Activated gamma-delta T cell treated with Interleukin-2 at 50 U/mL for 16 hours (primary cell): Measurements from ENCODE around the gene HOXD11.

Experiments
- DNase-seq: peaks from one replicate; pipeline ENCODE4 v3.0.0-alpha.2; 2020

The HOXD11 gene

DNA sequence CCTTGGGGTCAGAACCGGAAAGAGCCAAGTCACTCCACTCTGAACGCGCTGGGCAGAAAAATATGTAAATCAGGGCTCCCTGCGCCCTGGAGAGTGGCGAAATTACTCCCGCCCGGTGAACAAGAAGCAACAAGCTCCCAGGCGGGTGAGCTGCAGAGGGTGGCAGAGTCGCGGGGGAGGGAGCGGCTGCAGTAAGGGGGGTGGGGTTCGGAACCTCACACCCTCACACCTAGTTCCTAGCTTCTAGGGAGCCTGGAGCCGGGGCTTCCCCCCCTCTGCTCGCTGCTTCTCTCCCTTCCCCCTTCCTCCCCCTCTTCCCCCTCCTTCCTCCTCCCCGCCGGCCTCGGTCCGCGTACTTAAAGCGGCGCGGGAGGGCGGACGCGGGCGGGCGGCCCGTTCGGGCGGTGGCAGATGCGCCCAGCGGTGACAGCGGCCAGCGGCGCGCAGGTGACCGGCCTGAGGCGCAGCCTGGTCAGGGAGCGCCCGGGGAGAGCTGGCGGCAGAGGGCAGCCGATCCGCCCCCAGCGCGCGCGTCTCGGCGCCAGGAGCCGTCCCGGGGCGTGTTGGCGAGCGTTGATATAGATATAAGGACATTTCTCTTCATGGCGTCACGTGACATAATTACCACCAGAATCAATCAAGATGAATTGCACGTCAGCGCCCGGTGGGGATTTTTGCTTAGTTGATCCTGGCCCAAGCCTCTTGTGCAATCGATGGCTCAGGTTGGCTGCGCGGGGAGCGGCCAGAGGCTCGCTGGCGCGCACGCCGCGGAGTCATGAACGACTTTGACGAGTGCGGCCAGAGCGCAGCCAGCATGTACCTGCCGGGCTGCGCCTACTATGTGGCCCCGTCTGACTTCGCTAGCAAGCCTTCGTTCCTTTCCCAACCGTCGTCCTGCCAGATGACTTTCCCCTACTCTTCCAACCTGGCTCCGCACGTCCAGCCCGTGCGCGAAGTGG lies at the start of gene HOXD11:
Gene HOXD11, plus strand, starts transcription at position 700 of the 959 bp plus-strand sequence. Its CDS starts 76 bp downstream, at position 776.
- no peak for DNase-seq

DNA sequence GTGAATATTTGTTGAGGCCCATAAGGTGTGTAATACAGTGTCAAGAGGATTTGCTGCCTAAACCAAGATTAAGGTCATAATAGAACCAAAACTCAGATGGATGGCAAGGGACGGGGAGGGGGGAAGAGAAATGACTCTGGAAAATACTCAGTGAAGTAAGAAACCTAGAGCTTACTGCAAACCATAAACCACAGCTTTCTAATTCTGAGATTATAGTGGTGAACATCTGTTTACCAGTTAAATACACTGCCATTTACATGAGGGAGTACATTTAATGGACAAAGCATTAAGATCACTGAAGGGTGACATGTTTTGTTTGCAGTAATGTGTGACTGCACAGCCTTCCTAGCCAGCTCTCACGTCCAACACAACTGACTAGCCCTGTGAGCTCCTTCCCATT lies 43.1 kb upstream of the HOXD11 start:
- DNase-seq = no peak

DNA sequence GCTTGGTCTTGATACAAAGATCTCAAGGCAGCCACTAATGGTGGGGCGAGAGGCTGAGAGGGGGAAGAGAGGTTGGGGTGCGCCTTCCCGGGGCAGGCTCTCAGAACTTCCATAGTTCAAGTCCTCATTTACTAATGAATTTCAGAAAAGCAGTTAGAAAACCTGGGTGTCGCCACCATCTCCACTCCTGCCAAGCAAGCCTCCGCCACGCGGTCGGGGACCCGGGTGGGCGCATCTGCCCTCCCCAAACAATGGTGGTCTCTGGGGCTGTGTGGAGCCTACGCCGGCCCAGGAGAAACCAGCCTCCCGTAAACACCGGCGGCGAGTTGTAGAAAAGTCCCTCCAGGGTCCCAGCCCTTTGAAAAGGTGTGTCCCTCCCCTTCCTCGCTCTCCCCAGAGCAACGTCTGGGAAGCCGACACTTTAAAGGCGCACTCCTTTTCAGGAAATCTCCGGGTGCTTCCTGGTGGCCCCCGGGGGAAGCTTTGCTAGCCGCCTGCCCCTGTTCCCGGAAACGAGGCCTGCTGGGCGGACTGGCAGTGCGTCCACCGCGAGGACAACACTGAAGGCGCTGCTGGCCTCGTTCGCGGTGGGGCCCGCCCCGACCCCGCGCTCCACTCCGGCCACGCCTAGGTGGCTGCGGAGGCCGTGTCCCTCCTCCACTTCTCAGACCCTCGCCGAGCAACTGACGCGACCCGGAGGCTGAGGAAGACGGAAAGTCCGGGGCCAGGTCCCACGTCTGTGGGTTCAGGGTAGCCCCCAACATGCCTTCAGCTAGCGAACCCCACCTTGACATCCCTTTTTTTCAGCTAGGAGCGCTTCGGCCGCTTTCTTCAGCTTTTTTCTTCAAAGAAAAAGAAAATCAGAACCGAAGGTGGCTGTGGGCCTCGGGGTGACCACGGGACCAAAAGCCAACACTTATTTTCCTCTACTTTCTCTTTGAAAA lies 40.2 kb upstream of the HOXD11 start:
- no peak for DNase-seq

DNA sequence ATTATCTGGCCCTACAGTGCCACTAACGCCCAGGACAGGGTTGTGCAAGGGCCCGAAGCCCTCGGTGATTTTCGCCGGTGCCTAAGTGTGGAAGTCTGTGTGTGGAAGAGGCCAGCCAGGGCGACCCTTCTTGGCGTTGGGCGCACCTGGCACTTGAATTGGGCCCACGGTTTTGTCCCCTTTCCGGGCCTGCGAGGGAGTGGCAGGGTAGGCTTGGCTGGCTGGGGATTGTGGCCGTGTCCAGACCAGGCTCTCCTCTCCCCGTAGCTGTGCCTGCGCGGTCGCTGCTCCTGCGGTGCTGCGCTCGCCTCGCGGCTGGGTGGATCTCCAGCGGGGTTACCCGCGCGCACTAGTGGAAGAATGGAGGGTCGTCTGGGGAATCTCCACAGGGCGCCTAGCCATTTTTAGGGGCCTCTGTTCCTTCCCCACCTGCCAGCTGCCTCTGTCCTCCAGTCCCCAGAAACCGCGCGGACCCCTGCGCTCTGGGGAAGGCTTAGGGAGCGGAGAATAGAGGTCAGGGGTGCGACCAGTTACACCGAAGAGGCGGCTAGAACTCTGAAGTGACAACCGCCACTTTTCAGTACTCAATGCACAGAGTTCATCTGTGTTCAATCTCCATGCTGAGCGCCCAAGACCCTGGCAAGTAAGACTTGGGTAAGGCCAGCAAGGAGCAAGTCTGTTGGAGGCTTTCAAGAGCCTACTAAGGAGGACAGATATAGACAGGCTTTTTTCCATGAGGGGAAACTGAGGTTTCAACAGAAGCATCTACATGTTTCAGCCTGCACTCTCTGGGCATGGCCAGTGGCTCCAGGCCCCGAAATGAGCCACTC lies 39.3 kb upstream of the HOXD11 start:
- DNase-seq = no peak

DNA sequence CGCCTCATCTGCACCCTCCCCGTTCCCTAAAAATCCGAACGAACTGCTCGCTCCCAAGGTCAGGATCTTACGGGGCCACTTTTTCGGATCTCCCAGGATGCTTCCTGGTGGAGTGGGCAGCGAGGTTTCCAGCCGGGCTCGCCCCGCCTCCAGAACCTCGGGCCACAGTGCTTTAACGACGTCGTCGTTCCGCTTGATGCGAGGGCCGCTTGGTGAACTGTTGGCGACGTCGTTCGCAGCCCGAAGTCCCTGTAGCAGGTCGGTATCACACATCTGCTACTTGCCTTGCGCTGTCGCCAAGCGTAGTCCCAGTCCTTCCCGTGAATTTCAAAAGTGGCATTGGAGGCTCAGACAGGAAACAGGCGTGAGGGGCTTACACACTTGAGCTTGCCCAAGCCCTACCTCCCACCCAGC lies 38.7 kb upstream of the HOXD11 start:
- no peak for DNase-seq

DNA sequence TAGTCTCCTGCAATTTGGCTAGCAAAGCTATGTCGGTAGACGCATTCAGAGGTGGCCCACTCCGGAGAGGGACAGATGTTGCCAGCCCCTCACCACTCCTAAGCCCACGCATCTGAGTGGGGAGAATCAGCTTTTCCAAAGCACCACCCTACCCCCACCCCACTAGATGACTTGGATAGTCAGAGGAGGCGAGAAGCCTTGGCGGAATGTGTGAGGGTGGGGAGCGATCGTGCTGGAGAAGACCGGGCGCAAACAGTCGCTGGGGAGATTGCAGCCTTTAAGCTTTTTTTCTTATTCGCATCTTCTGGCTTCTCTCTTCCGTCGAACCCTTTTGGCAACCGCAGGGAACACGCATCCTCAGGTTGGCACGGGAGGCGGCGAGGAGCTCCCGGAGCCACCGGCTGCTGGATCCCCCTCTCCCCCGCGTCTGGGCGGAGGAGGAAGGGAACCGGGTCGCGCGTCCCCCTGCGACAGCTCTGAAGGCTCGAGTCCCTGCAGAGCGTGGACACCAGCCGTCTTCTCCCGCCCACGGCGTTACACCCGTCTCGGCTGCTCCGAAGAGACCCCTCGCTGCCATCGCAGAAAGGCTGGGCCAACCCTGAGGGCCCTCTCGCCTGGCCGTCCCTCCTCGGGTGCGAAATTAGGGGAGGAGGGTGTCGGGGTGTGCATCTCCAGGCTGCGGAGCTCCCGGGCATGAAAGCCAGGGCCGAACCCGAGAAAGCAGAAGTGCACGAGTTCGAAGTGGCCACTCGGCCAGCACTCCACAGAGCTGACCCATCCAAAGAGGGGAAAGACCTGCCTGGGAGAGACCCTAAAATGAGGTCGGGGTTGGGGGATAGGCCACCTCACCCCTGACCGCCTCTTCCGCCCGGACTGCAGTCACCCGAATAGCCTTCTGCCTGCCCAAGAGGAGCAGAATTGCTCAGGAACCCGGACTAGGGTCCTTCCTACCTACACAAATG lies 35.5 kb upstream of the HOXD11 start:
- DNase-seq = no peak

DNA sequence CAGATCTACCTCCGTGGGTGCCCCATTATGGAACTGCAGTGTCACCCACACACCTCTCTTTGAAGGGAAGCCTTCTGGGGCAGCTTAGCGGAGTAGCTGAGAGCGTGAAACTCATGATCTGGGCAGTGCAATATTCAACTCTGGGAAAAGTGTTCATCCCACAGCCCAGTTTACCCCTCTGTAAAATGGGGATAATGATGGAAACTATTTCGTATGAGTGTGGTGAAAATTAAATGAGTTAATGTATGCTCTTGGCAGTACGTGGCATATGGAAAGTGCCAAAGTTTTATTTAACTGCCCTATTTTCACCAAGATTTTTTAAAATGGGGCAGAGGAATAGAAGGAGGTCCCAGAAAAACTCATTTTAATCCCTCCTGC lies 34.8 kb upstream of the HOXD11 start:
- DNase-seq = no peak

DNA sequence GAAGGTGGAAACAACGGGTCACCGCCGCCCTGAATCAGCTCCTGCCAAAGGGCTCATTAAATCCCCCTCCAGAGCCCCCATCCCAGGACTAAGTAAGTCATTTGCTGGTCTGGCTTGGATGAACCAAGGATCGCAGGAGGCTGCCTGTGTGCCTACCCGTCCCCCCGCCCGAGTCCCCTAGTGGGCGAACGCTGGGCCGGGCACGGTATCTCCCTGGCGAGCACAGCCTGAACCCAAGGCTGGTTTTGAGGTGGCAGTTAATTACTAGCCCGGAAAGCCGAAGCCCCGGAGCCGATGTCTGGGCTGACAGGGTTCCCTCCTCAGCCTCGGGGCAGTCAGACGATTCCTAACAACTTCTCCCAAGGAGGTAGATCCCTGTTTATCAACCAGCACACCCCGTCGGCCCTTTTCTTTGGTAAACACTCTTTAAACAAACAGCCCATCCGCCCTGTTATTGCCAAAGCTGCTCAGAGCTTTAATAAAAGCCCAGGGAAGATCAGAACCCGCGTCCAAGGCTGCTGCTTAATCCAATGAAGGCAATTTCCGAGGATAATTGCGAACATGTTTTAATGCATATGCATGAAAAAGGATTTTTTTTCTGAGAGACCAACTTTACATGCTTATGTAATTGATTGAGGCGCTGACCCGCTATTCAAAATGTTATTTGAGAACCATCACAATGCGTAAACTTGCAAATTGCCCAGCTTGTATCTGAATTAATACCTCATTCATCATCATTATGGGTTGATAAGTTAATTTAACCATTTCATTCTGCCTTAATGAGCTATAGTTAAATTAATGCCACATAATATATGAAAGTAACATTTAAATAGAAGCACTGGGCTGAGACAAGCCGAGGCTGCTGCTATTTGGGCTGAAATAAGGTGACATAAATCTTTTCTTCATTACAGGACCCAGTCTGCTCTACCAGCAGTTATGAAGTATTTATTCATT lies 33.9 kb upstream of the HOXD11 start:
- DNase-seq = no peak

DNA sequence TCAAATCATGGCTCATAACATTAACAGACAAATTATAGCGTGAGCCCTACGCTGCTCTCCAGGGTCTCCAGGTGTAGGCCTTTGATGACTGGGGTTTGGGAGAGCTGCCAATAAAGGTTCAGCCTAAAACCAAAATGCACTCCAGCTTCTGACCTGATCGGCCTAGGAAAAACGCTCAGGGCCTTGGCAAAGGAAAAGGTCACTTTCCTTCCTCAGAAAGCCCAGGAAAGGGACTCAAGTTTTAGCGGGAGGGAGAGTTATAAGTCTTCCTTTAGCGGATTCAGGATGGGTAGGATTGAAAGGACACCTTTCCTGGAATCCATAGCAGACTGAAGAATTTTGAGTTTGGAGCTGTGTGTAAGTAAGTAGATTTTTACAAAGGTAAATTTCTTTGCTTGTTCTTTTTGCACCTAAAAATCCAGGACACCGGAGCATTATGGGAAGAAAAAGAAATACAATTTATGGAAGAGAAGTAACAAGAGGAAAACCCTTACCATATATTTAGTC lies 32.1 kb upstream of the HOXD11 start:
- no peak for DNase-seq

DNA sequence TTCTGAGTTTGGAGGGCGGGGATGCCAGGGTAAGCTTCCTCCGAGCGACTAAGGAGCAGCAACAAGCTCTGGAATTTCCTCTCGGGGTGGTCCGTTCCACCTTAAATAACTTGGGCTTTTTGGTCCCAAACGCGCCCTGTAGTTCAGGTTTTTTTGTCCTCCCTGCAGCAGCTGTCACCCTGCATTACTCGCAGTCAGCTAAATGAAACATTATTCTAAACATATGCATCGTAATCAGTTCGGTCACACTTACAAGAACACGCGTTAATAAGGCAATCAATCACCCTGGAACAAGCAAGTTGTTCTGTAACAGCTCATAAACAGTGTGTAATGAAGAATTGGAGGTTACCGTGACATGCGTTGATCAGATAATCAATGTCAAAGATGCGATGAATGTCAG lies 31.6 kb upstream of the HOXD11 start:
- no peak for DNase-seq

DNA sequence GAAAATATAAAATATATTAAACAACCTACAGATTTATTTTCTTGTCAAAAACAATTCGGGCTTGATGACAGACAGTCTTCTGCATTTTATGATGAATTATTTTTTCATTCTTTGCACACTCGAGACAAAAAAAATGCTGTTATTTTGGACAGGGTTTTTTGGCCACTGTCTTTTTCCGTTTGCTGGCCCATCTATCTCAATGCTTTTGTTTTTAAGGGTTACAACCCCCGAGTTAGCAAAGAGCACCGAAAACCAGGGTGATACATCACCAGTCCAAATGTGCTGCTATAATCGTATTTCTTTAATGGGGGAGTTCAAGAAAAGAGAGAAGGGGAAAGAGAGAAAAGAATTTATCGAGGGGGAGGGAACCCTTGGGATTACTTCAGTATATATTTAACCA lies 31.0 kb upstream of the HOXD11 start:
- DNase-seq = no peak

DNA sequence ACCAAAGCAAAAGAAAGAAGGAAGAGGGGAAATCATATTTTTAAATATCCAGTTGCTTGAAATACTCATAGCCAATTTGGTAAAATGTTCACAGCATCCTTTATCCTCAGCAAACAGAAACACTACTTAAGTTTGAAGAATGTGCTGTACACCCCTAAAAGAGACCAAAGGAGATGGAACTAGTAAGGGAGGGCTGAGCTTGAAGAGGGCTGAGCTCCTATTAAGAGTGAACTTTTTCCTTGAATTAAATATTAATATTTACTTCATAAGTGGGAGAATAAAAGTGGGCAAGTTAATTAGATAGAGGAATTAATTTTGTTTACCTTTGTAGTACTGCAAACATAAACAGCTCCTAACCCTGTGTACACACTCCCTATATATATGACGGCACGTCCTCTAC lies 30.3 kb upstream of the HOXD11 start:
- DNase-seq = no peak

DNA sequence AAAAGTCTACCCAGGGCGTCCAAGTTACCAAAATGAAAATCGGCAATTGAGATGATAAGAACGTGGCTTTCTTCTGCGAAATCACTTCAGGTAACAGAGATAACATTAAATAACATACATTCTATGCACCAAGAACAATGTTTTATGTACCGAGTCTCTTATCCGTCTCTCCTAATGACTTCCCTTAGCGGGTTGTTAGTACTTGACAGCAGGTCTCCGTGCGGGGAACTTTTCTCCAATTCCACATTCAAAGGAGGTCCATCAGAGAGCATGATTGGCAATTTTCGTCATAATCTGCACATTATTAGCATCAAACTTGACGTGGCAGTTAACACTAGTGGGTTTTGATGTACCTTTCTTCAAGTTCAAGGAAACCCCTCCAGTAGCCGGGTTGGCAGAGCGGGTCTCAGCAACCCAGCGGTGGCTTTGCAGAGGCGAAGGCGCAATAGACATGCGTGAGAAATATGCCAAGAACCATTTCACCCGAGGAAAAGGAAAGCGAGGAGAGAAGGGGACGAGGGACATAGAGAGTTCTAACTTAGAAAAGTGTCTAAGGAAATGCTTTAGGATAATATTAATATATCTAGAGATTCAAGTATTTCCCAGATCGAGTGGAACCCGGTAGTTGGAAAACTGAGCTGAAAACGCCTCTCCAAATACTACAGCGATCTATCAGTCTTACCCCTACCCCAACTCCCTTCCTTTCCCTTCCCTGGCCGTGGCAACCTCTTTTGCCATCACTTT lies 28.4 kb upstream of the HOXD11 start:
- no peak for DNase-seq

DNA sequence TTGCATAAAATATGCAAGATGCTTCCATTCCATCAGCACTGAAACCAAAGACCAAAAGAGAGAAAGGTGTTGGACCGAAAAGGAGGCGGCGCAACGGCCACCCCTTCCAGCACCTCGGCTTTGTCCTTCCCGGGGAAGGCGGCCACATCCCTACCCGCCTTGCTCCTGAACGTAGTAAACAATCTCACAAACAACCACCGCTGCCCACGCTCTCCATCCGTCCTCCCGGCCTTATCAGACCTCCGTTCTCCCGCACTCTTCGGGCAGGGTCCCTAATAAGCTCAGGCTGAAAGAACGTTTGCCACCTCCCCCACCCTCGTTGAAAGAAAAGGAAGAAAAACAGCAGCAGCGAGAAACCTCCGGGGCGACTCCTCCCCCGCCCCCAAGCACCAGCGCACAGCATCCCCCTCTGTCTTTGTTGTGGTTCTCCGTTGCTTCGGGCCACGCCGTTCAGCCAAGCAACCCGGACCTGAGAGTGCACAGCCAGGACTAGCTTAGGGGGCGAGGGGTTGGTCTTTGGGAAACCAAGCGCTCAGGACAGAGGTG lies 27.7 kb upstream of the HOXD11 start:
- no peak for DNase-seq

DNA sequence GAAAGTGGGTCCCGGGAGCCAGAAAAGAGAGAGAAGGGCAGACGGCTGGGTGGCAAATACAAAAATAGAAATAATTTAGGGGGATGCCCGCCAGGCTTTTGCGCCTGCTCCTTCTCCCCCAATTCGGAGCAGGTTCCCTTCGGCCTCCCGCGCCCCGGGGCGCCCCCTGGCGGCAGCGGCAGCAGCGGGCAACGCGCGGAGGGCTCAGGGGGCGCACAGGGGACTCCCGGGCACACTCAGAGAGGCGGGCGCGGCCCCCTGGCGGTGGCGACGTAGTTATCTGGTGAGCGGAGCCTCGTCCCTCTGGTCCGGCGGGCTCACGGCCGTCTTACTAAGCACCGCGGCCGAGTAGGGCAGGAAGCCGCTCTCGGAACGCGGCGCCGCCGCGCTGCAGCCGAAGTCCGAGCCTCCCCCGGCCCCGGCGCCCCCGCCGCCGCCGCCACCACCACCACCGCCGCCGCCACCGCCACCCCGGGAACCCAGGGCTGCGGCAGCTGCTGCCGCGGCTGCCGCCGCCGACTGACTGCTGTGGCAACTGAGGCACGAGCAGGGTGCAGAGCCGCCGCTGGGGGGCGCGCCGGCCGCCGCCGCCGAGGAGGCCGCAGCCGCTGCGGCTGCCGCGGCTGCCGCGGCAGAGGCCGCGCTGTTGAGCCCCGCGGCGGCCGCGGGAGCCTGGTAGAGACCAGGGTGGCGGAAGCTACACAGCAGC lies 27.1 kb upstream of the HOXD11 start:
- DNase-seq = no peak

DNA sequence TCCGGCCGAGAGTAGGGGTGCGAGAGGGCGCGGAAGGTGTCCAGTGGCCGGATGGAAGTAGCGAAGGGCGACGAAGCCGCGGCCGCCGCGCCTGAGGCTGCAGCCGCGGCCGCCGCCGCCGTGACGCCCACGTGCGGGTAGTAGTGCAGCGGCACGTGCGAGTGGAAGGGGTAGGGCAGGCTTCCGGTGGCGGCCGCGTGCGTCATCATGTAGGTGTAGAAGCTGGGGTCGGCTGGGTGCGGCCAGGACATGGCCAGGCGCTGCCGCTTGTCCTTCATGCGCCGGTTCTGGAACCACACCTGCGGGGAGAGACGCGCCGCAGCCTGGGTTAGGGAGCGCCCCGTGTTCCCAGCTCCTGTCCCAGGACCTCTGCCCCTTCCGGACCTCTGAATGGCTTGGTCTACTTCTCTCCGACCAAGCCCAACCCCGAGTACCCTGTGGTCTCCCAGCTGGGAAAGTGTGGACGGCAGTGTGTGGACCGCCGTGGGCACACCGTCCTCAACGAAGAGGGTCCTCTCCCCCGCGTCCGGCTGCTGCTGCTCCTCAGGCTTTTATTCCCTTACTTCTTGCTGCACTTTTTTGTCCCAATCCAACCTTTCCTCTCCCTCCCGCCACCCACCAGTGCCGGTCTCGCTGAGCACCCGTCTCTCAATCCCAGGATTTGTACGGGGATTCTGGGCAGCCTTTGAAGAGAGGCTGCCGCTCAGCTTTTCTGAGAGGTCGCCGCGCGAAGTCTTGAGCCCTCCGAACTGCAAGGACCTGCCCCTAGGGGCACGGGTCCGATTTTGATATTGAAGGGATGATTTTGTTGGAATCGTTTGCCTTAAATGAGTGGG lies 26.3 kb upstream of the HOXD11 start:
- DNase-seq = no peak

DNA sequence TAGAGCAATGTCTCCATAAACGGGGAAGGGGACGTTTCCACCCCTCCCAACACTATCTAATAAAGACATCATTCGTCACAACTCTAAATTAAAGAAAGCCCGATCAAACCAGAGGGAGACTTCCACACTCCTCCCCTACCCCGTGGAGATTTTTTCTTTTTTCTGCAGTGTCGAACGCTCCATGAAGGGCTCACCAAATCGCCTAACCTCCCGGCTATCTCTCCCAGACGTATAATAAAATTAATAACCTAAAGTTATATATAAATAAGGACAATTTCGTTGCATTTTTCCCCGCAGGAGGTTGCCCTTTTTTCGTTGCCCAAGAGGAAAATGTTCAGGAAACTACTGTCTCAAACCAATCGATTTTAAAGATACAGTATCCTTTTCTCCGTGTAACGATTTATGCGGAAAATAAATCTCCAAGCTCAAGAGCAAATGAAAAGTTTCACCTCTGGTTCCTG lies 25.7 kb upstream of the HOXD11 start:
- DNase-seq = no peak
